Activated CD4-positive, alpha-beta T cell treated with anti-CD3 and anti-CD28 coated beads for 4 hours (primary cell): ENCODE measurements around the gene SURF4.
"Not testable (repeated sequence)": the region's sequence is repeated elsewhere in the genome, so short reads cannot be mapped to it uniquely, and the experiment has no call there.

Experiments used
- DNase-seq, 2 donors: peaks; one replicate each; pipeline ENCODE4 v3.0.0-alpha.2; 2020

The SURF4 gene

DNA sequence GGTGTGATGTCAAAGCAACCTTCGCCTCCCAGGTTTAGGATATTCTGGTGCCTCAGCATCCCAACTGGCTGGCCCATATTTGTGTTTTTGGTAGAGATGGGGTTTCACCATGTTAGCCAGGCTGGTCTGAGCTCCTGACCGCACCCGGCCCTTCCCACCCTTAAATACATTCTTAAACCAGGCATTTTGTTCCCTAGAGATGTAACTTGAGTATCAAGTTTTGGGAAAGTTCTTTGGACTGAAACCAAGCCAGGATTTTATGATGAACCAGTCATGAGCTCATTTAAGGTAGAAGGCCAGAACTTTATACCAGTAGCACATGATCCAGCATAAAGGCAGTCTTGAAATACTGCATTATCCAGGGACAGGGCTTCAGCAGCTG is 24.3 kb downstream of the SURF4 start:
- DNase-seq: no peak

DNA sequence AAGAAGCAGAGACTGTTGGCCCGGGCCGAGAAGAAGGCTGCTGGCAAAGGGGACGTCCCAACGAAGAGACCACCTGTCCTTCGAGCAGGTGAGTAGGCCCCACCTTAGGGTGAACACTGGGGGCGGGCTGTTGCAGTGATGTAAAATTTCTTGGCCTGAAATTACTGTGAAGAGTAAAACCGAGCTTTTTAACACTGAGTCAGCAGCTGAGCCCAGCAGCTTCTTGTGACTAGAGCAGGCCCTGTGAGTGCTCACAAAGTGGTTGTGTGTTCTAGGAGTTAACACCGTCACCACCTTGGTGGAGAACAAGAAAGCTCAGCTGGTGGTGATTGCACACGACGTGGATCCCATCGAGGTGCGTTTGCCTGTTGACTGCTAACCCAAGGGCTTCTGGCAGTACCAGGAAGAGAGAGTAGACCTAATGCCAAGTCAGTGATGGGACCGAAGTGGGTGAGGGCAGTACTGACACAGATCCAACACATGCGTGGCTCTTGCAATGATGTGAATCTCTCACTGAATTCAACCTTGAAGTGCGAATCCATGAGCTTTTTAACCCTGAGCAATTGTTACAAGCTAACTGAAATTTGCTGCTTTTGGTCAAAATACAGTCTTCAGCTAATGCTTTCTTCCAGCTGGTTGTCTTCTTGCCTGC is 25.8 kb downstream of the SURF4 start:
- no peak for DNase-seq

DNA sequence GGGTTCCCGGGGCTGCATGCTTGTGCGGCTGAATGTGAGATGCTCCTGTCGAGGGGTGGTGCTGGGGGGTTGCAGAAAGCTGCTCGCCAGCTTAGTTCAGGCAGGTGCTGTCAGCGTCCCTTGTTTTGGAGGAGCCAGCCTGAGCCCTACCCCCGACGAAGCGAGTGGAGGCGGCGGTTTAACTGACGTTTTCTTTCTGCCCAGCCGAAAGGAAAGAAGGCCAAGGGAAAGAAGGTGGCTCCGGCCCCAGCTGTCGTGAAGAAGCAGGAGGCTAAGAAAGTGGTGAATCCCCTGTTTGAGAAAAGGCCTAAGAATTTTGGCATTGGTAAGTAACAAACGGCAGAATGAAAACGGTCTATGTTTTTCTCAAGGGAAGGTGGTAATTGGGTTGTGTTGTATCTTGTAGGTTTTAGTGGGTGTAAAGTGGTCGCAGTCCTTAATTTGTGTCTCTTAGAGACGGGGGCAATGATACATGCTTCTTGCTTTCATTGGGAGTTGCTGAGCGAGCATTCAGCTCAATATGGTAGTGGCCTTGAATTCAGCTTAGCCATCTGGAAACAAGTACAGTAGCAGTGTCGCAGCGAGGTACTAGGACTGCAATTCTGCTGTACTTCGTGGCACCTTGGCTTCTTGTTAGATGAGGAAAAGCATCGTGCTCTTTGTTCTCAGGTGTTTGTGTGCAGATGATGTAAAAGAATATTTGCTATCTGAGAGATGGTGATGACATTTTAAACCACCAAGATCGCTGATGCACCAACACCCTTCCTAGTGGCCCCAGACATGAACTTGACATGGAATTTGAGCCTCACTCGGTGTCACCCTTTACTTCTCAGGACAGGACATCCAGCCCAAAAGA is 26.9 kb downstream of the SURF4 start:
- no peak for DNase-seq

DNA sequence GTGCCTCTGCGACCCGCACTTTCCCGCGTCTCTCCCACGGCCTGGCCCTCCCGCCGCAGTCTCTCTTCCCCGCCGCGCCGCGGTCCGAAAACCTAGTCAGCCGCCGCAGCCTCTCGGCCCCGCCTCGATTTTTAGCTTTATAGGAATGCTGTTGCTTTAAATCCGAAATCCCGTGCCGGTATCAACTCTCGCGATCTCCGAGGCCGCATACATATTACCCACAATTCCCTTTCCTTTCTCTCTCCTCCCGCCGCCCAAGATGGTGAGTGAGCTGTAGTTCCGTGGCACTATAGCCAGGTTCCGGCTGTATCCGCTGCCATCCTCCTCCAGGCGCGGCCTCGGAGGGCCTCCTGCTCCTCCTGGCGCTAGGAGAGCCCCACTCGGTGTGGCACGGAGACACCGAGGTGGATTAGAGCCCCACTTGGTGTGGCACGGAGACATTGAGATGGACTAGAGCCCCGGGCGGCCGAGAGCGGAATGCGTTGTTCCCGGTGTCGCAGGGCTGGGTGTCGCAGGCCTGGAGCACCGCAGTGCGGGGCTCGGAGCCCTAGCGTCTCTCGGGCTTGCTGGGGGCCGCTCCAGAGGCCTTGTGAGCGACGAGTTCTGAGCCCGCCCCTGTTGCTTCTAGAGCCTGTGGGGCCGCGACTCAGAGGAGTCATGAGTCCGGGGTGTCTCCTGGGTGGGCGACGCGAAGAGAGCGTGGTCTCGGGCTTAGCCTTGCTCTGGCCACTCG is 27.7 kb downstream of the SURF4 start, which contains the start of the genes MED22 and RPL7A:
Gene MED22, minus strand, starts transcription at position 147 of the 733 bp plus-strand sequence. CDS start 1,469 bp downstream, outside the sequence.
Gene RPL7A, plus strand, starts transcription at position 234 of the 733 bp plus-strand sequence. Its CDS starts 26 bp downstream, at position 260.
- peak; percentile 91 to 93 for DNase-seq

DNA sequence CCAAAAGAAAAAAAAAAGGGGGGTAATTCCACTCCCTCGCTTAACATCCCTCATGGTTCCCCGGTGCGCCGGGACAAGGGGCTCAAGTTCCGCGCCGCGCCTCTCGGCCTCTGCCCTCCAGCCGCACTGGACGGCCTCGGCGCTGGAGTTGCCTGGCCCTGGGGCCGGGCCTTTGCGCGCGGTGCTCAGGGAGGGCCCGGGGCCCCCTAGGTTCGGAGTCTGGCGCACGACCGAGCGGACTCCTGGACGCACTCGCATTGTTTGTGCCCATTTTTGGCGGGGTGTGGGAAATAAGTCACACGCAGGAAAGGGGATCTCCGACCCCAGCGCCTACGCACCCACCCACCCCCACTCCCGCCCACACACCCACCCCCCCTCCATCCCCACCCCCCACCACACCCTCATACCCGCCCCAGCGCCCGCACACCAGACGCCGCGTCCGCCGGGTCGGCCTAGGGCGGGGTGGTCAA is 28.3 kb downstream of the SURF4 start:
- peak in 1 of 2 donors; percentile 55 for DNase-seq

DNA sequence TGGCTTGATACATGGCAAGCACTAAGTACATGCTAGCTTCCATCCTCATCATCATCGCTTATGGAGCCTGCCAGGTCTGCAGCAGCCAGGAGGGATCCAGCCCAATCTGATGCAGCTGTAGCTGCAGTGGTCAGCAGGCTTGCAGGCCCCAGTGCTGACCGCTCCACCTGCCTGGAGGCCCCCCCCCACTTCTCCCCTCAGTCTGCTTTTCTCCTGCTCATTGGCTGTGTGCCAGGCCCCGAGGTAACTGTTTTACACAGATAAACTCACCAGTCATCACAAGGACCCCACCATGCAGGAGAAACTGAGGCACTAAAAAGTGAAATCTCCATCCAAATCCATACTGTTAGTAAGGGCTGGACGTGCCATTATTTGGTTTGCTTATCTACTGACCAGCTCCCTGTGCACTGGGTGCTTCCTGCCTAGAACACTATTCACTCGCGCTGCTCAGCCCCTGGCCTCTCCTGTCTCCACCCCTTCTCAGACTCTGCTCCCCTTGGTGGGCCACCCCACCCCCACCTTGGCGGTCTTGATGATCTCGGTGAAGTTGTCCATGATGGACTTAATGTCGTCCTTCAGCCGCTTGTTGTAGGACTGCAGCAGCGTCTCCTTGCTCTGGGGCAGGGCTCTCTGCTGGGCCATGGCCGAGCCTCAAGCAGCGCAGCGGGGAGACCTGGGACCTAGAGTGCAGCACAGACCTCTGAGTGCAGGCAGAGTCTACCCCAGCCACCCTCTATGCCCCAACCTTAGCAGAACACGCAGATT is 29.7 kb downstream of the SURF4 start:
- no peak for DNase-seq

DNA sequence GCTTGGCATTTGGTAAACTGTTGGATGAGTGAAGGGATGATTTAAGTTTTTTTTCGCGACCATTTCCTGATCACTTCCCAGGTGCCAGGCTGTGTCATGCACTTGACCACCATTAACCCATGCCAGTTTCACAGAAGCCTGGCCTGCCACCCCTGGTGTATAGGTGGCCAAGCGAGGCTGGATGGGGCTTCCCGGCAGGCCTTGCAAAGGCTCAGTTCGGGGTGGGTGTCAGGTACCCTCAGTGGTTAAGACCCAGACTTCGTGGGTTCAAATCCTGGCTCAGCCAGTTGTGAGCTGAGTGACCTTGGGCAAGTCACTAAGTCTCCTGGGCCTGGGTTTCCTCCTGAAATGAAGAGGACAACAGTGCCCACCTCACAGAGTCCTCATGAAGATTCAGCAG is 30.3 kb downstream of the SURF4 start:
- no peak for DNase-seq

DNA sequence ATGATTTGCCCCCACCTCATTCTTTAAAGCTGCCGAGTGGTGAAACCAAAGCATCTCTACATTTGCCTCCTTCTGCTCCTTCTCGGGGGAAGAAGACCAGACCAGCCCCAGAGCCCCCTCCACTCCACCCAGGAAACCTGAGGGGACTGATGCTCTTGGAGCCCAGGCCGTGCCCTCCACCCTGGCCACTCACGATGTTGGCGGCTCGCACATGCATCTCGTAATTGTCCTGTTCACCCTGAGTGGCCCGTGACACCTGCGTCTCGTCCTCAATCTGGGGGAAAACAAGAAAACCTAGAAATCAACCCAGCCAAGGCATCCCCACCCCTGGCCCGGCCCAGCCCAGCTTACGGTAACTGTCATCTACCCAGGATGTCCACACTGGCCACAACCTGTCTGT is 30.9 kb downstream of the SURF4 start:
- no peak for DNase-seq

DNA sequence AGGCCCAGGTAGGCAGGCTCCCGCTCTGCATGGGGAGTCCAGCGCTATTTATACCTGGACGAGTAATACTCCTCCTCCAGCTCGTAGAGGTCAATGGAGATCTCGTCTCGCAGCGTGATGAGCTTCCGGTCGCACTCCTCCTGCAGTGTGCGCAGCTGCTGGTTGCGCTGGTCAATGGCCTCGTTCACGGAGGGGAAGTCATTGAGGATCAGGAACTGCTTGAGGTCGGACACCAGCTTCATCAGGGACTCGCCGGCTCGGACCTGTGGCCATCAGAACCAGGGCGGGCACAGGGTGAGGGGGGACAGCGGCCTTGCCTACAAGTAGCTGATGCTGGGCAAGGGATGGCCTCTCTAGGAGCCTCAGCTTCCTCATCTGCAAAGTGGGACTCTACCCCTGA is 31.8 kb downstream of the SURF4 start:
- no peak for DNase-seq

DNA sequence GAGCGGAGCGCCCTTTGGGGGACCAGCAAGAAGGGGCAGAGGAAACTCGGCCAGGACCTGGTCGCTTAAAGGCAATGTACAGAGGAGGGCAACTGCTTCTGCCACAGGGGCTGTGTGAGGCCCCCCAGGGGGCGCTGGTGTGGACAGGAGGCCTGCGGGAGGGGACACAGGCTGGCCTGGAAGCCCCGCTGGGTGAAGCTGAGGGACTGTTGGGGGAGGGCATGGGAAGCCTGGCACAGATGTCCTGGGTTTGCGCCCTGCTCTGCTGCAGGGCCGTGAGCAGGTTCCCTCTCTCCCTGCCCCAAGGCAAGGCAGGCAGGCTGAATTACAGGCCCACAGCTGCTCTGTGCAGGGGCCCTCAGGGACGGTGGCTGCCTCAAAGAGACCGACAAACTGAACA is 33.3 kb downstream of the SURF4 start:
- no peak for DNase-seq

DNA sequence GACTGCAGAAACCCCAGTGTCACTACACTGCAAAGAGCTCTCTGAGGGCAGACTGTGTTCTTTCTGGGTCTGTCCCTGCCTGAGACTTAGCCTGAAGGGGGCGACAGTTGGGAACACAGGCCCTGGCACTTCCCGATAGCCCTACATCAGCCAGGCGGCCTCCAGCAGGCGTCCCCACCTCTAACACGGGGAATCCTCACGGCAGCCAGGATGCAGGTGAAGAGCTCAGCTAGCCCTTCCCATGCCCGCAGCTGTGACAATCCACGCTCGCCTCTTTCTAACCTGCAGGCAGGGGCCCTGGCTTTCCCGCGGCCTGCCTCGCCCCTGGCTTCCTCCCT is 33.8 kb downstream of the SURF4 start:
- no peak for DNase-seq

DNA sequence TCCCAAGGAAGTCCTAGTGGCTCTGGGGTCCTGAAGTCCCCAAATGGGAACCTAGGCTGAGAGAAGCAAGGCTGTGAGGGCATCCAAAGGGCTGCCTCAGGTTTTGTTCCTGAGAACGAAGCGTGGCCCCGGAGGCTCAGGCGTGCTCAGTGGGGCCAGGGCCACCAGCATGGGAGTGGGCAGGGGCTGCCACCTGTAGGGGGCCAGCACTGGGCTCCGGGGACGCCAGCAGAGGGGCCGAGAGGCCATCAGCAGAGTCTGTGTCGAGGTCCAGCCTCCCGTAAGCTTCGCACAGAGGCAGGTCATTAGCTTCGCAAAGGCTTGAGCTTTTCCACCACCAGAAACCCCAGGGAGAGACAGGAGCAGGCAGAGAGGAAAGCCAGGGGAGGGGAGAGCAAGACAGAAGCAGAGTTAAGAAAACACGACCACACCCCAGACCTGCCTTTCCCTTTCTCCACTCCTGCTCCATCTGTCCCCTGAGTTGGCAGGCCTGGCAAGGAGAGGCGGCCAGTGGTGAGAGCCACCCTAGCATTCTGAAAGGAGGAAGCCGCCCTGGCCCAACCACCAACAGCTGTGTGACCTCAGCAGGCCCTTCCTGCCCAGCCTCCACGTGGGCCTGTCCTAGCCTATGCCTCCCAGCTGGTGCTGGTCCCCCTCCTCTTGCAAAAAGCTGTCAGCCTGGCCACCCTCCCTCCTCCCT is 34.3 kb downstream of the SURF4 start:
- no peak for DNase-seq

DNA sequence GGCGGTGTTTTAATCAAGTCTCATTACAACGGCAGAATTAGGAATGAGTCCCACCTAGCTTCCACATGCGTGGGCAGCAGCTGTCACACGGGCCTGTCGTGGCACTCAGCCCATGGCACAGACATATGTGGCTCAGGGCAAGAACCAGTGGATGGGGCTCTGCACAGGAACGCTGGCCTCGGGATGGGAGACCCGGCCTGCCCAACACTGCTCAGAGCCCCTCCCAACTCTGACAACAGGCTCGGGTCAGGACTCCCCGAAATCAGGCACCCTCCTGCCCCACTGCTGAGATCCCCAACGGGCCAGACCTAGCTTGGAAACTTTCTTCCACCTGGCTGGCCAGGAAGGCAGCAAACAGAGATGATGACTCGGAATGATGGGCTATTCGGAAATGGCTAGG is 34.9 kb downstream of the SURF4 start:
- no peak for DNase-seq

DNA sequence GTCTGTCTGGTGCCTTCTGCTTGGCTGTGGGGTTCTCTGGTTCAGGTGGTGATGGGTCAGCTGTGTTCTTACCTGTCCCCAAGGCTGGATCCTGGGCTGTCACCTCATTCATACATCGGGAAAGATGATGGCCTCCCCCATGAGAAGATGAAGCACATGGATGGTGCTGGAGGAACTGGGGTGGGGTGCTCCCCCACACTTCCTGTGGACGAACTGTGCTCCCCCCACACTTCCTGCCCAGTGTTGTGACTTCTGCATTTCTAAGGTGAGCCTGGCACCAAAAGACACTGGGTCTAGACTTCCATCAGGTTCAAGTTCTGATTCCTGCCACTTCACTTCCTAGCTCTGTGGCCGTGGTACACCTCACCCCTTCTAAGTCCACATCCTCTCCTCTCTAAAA is 35.6 kb downstream of the SURF4 start:
- DNase-seq: no peak

DNA sequence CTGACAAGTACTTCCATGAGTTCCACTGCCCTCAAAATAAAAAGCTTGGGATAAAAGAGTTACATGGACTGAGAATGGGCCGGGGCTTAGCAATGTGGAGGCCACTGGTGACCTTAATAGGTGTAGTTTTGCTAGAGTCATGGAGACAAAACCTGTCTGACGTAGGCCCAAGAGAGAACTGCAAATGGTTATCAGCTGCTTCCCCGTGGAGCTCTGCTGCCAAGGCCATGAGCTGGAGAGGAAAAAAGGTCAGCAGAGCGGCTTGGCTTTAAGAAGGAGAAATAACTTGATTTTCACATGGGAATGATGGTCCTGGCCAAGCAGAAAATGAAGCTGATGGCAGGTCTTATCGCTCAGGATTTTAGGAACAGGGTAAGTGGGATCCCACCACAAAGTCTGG is 36.2 kb downstream of the SURF4 start:
- DNase-seq: no peak

DNA sequence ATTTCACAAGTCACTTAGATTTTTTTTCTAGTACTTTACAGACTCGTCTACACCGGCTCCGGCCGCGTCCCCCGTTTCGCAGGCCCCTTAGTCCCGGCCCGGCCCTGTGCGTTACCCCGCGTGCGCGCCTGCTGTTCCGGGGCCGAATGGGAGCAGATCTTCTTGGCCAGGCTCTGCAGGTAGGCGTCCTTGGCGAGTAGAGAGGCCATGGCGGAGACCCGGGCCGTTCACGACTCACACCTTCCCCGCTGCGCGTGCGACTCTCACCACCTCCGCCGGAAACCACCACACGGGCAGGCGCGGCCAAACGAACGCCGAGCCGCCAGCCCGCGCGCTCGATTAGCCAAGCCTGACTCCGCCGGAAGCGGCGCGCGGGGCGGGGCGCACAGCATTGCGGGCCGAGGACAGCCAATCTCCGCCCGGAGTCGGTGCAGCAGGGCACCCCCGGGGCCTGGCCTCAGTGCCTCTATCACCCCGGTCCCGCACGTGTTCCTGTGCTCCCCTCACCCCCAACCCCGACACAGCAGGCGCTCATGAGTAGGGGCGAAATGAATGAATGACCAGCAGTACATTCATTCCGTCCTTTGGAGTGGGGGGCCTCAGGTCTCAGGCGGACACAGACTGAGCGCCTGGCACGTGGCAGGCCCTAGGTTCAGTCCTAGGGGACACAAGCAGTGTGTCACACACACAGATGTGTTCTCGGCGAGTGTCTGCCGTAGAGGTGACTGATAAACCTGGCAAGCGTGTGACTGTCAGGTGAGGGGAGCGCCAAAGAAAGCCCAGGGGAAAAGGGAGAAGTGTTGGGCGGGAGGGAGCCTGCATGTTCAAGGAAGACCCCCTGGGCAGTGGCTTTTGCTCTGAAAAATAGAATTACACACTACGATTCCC is 39.7 kb downstream of the SURF4 start, which contains the start of gene SURF6:
Gene SURF6, minus strand, starts transcription at position 265 of the 888 bp plus-strand sequence. Its CDS starts 56 bp downstream, at position 209.
- peak; percentile 92 to 93 for DNase-seq

DNA sequence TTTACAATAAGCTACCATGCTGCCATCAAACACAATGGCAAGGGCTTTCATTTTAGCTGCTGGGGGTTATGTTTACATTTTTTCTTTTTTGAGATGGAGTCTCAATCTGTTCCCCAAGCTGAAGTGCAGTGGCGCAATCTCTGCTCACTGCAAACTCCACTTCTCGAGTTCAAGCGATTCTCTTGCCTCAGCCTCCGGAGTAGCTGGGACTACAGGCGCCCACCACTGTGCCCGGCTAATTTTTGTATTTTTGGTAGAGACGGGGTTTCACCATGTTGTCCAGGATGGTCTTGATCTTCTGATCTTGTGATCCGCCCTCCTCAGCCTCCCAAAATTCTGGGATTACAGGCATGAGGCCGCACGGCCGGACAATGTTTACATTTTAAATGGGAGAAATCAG is 41.0 kb downstream of the SURF4 start:
- DNase-seq: not testable (repeated sequence)

DNA sequence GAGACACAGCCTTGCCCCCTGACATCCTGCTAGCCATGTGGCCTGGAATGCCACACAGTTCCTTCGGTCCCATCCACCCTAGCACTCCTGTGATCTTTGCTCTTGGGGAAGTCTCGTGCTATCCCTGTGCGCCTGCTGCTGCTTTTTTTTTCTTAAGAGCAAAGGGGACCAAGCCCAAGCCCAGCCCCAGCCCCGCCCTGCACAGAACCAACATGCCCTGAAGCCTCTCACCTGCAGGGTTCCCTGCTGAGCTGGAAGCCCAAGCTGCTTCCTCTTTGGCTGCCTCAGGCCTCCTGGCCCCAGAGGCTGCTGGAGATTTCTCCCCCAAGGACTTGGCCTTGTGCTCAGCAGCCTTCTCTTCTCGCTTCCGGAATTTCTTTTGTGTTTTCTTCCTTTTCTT is 41.7 kb downstream of the SURF4 start:
- DNase-seq: no peak

DNA sequence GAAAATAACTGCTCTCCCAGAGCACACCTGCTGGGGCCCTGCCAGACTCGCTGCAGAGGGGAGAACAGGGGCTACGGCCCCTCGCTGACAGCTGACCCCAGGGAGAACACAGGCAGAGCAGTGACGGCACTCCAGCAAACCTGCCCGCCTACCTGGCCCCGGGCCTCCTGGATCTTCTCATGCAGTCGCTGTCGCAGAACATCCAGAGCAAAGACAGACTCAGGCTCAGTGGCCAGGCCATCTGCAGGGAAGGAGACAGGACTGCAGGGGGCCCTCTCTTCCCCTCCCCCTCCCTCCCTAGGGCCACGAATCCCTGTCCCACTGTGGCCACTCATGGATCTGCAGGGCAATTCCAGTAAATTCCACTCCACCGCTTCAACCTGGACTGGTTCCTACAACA is 42.3 kb downstream of the SURF4 start:
- DNase-seq: no peak

DNA sequence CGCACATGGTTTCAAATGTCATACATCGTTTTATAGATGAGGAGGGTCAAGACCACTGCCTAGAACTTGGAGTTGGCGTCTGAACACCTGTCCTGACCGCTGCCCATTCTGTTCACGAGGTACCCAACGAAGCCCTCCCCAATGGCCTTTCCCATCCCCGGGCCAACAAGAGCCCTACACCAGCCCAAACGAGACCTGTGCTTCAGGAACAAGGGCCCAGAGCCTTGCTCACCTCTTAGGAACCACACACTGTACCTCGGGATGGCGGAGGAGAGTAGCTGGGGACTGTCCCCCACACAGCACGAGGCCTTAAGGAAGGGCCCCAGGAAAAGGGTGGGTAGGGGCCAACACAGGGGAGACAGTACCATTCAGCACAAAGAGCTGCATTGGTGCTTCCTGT is 42.8 kb downstream of the SURF4 start:
- DNase-seq: no peak

DNA sequence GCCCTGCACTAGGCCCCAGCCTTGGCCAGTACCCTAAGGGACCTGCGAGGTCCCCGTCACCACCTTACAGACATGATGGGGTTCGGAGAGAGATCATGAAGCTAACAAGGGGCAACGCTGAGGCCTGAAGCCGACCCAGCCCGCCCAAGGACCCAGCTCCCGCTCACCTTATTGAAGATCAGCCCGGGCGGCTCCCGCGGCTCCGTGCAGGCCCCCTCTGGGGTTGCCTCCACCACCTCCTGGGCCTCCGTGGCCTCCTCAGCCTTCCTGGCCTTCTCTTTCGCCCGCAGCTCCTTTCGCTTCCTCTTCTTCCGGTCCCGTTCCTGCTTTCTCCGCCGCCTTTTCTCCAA is 43.5 kb downstream of the SURF4 start:
- no peak for DNase-seq
